Cardiac atrium fibroblast (primary cell): Measurements from ENCODE around the gene CA5B. TPM values are rescaled to one million over a fixed set of nuclear protein-coding genes. Genes with fewer than 3 reads are reported as not detected.

Source experiments
- total RNA-seq: library from RNA; depleted of rRNA; stranded (reverse); fragments of >200 nt; gene quantifications from 2 replicates; pipeline ENCODE4 v1.2.3, GENCODE V29; 2015

The CA5B gene
- total RNA-seq, result 2.6 and 5.2 TPM in 2 replicates

GRCh38 chrX:15737959-15738902 lies at the start of gene CA5B:
Gene CA5B, plus strand, starts transcription at chrX:15738270. Its CDS starts 11,754 bp downstream, at chrX:15750024.

DNA sequence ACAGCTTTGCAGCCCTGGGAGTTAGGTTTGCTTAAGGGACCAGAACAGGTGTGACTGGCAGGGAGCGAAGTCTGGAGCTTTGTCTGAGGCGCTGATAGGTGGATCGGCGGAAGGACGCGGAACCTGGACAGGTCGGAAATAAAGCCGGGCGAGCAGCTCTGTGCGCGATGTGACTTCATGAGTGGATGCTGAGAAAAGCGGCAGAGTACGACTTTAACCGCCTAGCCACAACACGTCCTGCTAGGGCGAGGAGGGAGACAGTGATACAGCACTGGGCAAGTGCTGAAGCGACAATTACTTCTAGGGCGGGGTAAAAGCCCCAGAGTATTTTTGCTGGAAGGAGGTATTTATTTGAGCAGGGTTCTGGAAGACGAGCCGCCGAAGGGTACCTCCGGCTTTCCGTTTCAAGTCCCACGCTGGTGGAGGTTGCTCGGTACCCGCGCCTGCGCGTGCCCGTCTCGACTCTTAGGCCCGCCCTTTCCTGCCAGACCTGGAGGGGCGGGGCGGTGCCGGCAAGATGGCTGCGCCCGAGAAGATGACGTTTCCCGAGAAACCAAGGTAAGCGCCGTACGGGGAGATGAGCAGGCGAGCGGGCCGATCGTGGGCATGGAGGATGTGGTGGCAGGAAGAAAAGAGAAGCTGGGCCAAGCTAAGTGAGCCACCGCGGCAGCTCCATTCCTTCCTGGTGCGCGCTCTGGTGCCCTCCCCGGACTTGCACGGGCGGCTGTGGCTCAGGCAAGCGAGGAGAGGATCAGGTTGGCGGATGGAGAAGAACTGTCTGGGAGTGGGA lies 52.1 kb downstream of the CA5B start, which contains the start of gene ZRSR2:
ZRSR2 (plus strand) TSS at position 506 of the 790 bp plus-strand sequence; CDS start at position 518, 12 bp downstream.

Other genes starting within 250 kb of the CA5B start
- 31.1 and 37.3 TPM in 2 replicates for gene PIR, start 244.9 kb upstream of the CA5B start, total RNA-seq
- gene BMX, start 237.5 kb upstream of the CA5B start, total RNA-seq, result 2.9 and 4.4 TPM in 2 replicates
- gene ACE2, start 137.3 kb upstream of the CA5B start, total RNA-seq, result 1.3 TPM in 1 of 2 replicates, not detected in the other
- not detected in 2 replicates for gene CLTRN, start 73.5 kb upstream of the CA5B start, total RNA-seq
- gene ZRSR2, start 52.2 kb downstream of the CA5B start, total RNA-seq, result 0.90 and 2.4 TPM in 2 replicates
- gene AP1S2, start 116.5 kb downstream of the CA5B start, total RNA-seq, result 33.4 and 35.5 TPM in 2 replicates